GM15510 (cell line): ENCODE results near the gene SEC24B.

ENCODE experiments used
- POLR2A ChIP-seq: IDR thresholded peaks from 3 replicates; pipeline ENCODE4 v1.6.1; 2011; ENCODE audit warnings: borderline replicate concordance; ENCODE audit not compliant: insufficient read length; ENCODE audit errors: extremely low read depth

The SEC24B gene

DNA sequence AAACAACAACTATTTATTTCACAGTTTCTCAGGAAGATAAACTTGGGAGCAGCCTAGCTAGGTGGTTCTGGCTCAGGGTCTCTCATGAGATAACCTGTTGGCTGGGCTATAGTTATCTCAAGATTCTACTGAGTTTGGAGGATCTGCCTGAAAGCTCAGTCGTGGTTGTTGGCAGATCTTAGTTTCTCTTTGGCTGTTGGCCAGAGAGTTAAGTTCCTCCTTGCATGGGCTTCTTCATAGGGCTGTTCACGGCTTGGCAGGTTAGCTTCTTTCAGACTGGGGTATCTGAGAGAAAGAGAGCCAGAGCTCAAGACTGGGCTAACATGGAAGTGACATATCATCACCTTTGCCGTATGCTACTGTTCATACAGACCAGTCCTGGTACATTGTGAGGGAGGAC is 28.7 kb downstream of the SEC24B start:
- TF ChIP-seq POLR2A: no peak

DNA sequence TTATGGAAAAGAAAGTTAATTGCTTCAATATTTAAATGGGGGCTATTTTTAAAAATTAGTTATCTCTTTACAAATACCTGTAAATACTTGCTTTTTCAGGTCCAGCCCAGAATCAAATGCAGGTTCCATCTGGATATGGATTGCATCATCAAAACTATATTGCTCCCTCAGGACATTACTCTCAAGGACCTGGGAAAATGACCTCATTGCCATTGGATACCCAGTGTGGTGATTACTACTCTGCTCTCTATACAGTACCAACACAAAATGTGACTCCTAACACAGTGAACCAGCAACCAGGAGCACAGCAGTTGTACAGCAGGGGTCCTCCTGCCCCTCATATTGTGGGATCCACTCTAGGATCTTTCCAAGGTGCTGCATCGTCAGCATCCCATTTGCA is 29.2 kb downstream of the SEC24B start:
- no peak for TF ChIP-seq POLR2A

DNA sequence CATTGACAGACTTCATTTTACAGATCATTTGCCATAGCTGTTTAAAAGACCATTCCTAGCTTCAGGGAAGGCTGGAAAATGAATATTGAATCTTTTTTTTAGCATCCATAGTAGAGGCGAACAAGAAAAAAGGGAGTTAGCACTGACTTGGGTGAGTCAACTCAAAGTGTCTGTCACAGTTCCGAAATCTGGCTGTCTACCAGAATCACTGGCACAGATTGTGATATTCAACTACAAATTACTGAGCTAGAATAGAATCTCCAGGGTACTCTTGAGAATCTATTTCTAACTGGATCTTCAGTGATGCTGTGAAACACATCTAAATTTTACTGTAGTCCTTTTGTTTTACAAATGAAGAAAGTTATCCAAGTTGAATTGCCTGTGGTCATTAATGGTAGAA is 31.5 kb downstream of the SEC24B start:
- TF ChIP-seq POLR2A: no peak

DNA sequence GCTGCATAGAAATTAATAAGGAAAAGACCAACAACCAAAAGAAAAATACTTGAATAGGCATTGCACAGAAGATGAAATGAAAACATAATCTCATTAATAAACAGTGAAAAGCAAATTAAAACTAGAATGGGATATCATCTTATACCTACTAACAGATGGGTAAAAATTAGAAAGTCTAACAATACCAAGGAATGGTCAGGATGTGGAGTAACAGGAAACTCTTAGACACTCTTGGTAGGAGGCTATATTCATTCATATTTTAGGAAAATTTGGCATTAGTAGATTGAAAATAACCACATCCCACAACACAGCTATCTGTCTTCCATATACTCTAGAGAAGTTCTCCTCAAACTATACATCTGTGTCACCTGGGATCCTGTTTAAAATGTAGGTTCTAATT is 36.3 kb downstream of the SEC24B start:
- TF ChIP-seq POLR2A: no peak

DNA sequence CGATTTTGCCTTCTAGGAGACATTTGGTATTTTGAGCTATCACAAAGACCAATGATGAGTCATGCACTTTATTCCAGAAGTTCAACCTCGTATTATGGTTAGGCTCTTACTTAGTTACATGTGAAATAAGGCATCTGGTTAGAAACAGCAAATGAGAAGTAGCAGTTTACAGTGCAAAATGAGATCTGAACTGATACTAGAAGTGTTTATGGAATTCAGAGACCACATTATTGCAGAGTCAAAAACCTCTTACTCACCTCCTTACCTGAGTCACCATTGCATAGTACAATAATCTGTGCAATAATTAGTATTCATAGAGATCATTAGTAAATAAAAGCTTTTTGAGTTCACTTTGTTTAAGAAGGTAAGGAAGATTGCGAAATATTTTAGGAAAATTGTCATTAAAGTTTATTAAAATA is 38.7 kb downstream of the SEC24B start:
- TF ChIP-seq POLR2A: no peak

DNA sequence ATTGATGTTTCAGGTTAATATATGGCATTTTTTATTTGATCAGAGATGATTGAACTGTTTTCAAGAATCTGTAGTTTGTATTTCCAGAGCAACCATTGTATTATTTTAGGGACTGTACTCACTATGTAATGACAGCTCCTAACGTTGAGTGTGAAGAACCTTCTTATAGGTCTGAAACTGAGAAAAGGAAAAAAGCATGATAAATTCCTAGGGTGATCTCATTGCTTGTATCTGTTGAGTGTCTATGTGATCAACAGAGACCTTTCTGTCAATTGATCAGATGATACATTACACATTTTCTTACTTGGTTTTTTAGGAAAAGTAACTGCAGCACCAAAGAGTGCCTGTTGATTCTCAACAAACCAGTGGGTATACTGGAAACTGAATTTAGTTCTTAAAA is 40.2 kb downstream of the SEC24B start:
- no peak for TF ChIP-seq POLR2A

DNA sequence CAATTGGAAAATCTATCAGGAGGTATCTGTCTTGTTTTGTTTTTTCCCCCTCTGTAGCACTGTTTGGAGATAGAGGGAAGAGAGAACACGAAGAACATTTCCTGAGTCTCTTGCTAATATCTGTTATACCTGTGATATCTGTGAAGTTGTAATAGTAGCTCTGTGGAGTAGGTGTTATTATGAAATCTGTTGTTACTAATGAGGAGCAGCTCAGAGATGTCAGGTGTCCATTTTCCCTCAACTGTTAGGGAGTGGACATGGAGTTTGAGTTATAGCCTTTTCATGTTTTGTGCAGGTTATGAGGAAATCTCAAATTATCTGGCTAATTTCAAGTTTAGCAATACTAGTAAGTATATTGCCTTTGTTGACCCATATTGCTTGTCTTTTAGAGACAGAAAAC is 52.4 kb downstream of the SEC24B start:
- TF ChIP-seq POLR2A: no peak

DNA sequence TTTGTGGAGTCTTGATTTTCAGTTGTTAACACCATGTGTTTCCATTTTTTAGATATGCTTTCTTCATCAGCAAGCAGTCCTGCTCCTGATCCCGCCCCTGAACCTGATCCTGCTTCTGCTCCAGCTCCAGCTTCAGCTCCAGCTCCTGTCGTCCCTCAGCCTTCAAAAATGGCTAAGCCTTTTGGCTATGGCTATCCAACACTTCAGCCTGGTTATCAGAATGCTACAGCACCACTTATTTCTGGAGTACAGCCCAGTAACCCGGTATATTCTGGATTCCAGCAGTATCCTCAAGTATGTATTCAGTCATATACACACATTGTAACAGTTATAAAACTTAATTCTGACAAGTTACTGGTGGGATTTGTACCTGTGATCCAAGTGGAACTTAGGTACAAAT is 60.9 kb downstream of the SEC24B start:
- no peak for TF ChIP-seq POLR2A

DNA sequence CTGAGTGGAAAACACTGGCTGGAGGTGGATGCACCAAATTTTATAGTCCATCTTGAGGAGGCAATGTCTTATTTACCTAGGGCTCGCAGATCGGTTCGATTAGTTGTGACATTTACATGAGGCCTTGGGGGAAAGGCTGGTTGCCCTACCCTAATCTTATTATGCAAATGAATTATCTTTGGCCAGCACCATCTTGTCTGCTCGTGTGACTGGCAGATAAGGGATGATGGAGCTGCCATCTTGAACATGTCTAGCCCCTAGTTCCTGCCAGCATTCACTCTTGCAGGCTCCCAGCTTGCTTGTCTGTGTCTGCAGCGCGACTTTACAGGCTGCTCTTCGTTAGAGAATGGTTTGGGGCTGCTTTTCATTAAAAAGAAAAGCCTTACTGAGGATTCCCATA is 61.9 kb downstream of the SEC24B start:
- TF ChIP-seq POLR2A: no peak

DNA sequence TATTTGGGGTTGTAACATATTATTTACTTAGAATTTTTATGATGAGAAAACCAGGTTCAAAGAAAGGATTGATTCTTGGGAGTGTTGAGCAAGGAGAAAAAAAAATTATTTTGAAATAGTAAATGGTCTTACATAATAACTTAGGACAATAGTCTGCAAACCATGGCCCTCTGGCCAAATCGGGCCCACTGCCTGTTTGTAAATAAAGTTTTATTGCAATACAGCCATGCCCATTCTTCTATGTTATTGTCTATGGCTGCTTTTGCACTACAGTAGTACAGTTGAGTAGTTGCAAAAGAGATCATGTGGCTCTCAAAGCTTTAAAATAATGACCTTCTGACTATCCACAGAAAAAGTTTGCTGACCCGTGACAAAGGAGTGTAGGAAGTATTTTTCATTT is 63.3 kb downstream of the SEC24B start:
- no peak for TF ChIP-seq POLR2A

DNA sequence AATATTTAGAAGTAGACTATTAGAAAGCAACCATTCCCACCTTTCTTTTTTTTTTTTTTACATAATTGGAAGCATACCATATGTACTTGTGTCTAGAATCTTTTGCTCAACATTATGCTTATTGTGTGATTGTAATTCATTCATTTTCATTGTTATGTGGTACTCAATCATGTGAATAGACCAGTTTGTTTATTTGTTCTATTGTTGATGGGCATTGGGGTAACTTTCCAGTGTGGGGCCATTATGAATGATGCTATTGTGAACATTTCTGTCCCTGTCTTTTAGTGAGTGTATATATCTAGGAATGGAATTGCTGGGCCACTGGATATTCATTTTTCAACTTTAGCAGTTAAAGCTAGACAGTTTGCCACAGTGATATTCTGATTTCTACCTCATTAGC is 63.9 kb downstream of the SEC24B start:
- TF ChIP-seq POLR2A: no peak

DNA sequence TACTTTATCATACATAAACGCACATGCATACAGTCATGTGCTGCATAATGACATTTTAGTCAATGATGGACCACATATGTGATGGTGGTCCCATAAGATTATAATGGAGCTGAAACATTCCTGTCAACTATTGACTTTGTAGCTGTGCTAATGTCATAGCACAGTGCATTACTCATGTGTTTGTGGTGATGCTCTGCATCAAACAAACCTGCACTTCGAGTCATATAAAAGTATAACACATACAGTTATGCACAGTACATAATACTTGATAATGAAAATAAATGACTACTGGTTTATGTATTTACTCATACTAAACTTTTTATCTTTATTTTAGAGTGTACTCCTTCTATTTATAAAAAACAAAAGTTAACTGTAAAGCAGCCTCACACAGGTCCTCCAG is 65.9 kb downstream of the SEC24B start:
- TF ChIP-seq POLR2A: no peak

DNA sequence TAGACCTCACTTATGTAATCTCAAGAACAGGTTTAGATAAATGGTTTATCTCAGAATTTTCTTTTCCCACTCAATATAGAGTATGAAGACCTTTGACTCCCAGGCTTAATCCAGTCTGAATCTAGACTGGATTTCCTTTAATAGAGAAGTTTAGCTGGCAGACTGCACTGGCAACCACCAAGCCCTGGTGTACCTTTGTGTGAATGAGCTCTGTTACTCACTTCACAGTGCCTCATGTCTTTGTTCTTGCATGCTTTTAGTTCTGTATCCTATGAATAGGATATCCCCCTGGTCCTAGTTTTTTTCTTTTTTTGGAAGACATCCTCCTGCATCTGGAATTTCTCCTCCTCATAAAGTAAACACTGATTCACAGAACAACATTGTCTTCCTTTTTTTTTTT is 73.3 kb downstream of the SEC24B start:
- TF ChIP-seq POLR2A: no peak

DNA sequence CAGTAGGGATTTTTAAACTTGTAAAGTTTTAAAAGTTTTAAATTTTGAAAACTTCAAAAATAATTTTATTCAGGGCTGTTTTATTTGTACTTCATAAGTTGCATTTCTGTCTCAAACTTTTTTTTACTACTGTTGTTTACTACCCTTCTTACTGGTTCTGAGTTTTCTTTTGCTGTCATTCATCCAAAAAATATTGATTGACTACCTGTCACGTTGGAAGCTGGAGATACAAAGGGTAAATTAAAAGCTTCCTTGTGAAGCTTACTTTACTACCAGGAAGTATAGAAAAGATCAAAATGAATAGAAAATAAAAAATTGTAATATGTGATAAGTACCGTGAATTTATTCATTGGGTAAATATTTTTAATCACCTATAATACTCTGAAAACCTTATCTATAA is 77.1 kb downstream of the SEC24B start:
- no peak for TF ChIP-seq POLR2A

DNA sequence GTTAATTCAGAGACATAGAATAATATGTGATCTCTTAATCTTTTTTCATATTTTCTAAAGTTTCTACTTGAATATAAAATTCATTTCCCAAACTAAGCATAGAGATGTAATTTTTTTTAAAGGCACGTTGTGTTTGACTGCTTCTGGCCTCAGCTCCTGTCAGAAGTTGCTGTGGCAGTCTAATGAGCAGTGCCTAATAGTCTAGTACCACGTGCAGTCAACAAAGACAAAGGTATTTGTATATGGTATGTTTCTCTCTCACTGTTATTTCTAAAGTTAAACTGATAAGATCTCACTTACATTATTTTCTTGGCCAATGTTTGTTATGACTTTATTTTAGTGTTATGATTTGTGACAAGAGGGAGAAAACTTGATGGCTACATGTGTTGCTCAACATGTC is 77.8 kb downstream of the SEC24B start:
- TF ChIP-seq POLR2A: no peak

DNA sequence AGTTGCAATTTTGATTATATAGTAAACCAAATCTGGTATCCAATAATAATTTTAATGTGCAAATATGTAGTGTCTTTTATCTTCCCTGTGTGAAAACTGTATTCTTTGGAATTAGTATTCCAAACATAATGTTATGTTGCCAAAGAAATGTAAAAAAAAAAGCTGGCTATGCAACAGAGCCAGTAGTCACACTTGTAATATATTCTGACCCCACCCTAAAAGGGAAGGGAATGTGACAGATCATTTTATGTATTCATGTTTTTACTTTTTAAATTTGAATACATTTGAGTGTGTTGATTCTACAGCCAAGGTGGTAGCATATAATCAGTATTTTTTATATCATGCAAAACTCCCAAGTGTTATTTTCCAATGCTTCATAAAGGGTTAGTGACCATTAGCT is 98.6 kb downstream of the SEC24B start:
- no peak for TF ChIP-seq POLR2A

DNA sequence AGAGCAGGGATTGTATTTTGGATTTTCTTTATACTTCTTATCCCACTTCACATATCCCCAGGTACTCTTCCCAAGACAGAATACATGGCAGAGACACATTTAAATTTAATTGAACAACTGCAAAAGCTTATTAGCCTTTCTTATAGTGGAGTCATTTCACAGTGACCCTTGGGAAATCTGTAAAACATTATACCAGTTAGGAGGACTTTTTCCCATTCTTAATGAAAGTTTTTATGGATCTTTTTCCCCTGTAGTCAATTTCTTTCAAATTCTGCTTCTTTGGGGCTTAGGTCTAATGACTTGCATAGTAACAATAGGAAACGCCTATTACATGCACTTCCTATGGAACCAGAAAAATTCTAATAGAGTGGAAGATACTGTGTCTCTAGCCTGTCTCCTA is 111.8 kb downstream of the SEC24B start:
- no peak for TF ChIP-seq POLR2A
